Ishikawa (cell line): ENCODE results near the gene APOF.

ENCODE experiments used
- CEBPB ChIP-seq: IDR thresholded peaks from 2 replicates; pipeline ENCODE4 v1.6.1; 2012
- CREB1 ChIP-seq: IDR thresholded peaks from 2 replicates; pipeline ENCODE4 v1.6.1; 2012; ENCODE audit warnings: low read depth
- EGR1 ChIP-seq: IDR thresholded peaks from 2 replicates; pipeline ENCODE4 v1.6.1; 2012
- EP300 ChIP-seq: IDR thresholded peaks from 2 replicates; pipeline ENCODE4 v1.6.1; 2012; ENCODE audit warnings: borderline replicate concordance
- FOXM1 ChIP-seq: IDR thresholded peaks from 2 replicates; pipeline ENCODE4 v1.6.1; 2012; ENCODE audit warnings: low read depth, borderline replicate concordance
- MAX ChIP-seq: IDR thresholded peaks from 2 replicates; pipeline ENCODE4 v1.6.1; 2012
- NFIC ChIP-seq: IDR thresholded peaks from 2 replicates; pipeline ENCODE4 v1.6.1; 2012
- RAD21 ChIP-seq: IDR thresholded peaks from 2 replicates; pipeline ENCODE4 v1.6.1; 2012; ENCODE audit warnings: low read depth
- REST ChIP-seq: IDR thresholded peaks from 2 replicates; pipeline ENCODE4 v1.6.1; 2012; ENCODE audit warnings: low read depth, mild to moderate bottlenecking
- TAF1 ChIP-seq: IDR thresholded peaks from 2 replicates; pipeline ENCODE4 v1.6.1; 2012; ENCODE audit warnings: low read depth, mild to moderate bottlenecking
- TCF12 ChIP-seq: IDR thresholded peaks from 2 replicates; pipeline ENCODE4 v1.6.1; 2012; ENCODE audit warnings: low read depth
- TEAD4 ChIP-seq: IDR thresholded peaks from 2 replicates; pipeline ENCODE4 v1.6.1; 2012
- USF1 ChIP-seq: IDR thresholded peaks from 2 replicates; pipeline ENCODE4 v1.6.1; 2012
- YY1 ChIP-seq: IDR thresholded peaks from 2 replicates; pipeline ENCODE4 v1.6.1; 2012; ENCODE audit warnings: low read depth
- ZBTB7A ChIP-seq: IDR thresholded peaks from 2 replicates; pipeline ENCODE4 v1.6.1; 2012; ENCODE audit warnings: low read depth

APOF gene

GRCh38 chr12:56338308-56339157, 24.1 kb downstream of the APOF start, which contains the start of gene IL23A:
Gene IL23A (plus strand): TSS chr12:56338884. CDS start chr12:56339045, 161 bp downstream.
- no peak for TF ChIP-seq EP300
- TF ChIP-seq FOXM1, result no peak
- TF ChIP-seq TEAD4, result 0 out of 2 replicates have a peak, but pooled peaks have one; percentile 25

GRCh38 chr12:56337753-56338251, 24.9 kb downstream of the APOF start:
- TF ChIP-seq CEBPB, result 0 out of 2 replicates have a peak, but pooled peaks have one; percentile 3
- no peak for TF ChIP-seq ZBTB7A

GRCh38 chr12:56336361-56337167, 26.1 kb downstream of the APOF start:
- no peak for TF ChIP-seq RAD21
- no peak for TF ChIP-seq TEAD4
- no peak for TF ChIP-seq EGR1
- TF ChIP-seq CEBPB, result no peak
- no peak for TF ChIP-seq NFIC
- no peak for TF ChIP-seq YY1
- no peak for TF ChIP-seq TCF12
- no peak for TF ChIP-seq CREB1
- no peak for TF ChIP-seq EP300
- TF ChIP-seq ZBTB7A, result no peak
- TF ChIP-seq REST, result no peak
- no peak for TF ChIP-seq MAX
- TF ChIP-seq FOXM1, result no peak

GRCh38 chr12:56334490-56334793, 28.2 kb downstream of the APOF start:
- TF ChIP-seq CREB1, result no peak
- no peak for TF ChIP-seq MAX
- no peak for TF ChIP-seq RAD21

GRCh38 chr12:56333679-56334489, 28.8 kb downstream of the APOF start, which contains the start of gene PAN2:
Gene PAN2 (minus strand): TSS chr12:56334000. CDS start chr12:56333094, 906 bp downstream.
- TF ChIP-seq FOXM1 (peak; percentile 42; the same call in 1 of the 2 replicates), TCF12 (peak; percentile 76; the same call in 1 of the 2 replicates), TAF1 (peak; percentile 92), CEBPB (no peak), NFIC (no peak; the same call in 1 of the 2 replicates), RAD21 (peak; percentile 29; the same call in 1 of the 2 replicates), MAX (peak; percentile 86), EP300 (0 out of 2 replicates have a peak, but pooled peaks have one; percentile 17), YY1 (peak; percentile 80), TEAD4 (0 out of 2 replicates have a peak, but pooled peaks have one; percentile 8), CREB1 (peak; percentile 74), USF1 (peak; percentile 32), EGR1 (peak; percentile 0; the same call in 1 of the 2 replicates), REST (no peak), ZBTB7A (peak; percentile 68; the same call in 1 of the 2 replicates)
